H1 (cell line): ENCODE data around the gene TACSTD2. TPM values are rescaled to one million over a fixed set of nuclear protein-coding genes. Genes with fewer than 3 reads are reported as not detected.

Experiments
- CTCF ChIA-PET: fragments of 300-600 bp; sonication (Branson Sonifier 250); formaldehyde crosslinking; loops from one replicate; lab custom pipeline; 2021; ENCODE audit not compliant: partially characterized antibody; lab: Charles Lee
- POLR2A ChIA-PET: fragments of 300-600 bp; sonication (Branson Sonifier 250); formaldehyde crosslinking; loops from one replicate; lab custom pipeline; 2021; ENCODE audit warnings: inconsistent platforms; ENCODE audit not compliant: partially characterized antibody; lab: Charles Lee
- DNase-seq, 2 experiments: peaks; one replicate each; pipeline versions ENCODE4 v3.0.0 to v3.0.0-alpha.2; 2010 to 2022; ENCODE audit warnings: low spot score in 2 of 2, low read depth in 1 of 2, mixed read lengths in 1 of 2
- FAIRE-seq: peaks from 2 replicates; lab custom pipeline; 2011; peaks lifted over from hg19 to GRCh38; lab: Jason Lieb, UNC
- H2AFZ ChIP-seq: 2 replicates; pipeline ENCODE4 v1.8.1; 2012; ENCODE audit warnings: low read length, inconsistent platforms
- H2AK5ac ChIP-seq: 2 replicates; pipeline ENCODE4 v1.6.1; 2013; ENCODE audit warnings: low read depth, low read length
- H2BK120ac ChIP-seq: replicated peaks from 2 replicates; pipeline ENCODE3; 2013; ENCODE audit warnings: low read depth, low read length, inconsistent platforms
- H2BK12ac ChIP-seq: 2 replicates; pipeline ENCODE4 v1.6.1; 2013; ENCODE audit warnings: low read depth, low read length
- H2BK15ac ChIP-seq: 2 replicates; pipeline ENCODE4 v1.6.1; 2013; ENCODE audit warnings: low read length
- H2BK20ac ChIP-seq: 2 replicates; pipeline ENCODE4 v1.6.1; 2013; ENCODE audit warnings: low read length
- H2BK5ac ChIP-seq: 2 replicates; pipeline ENCODE4 v1.6.1; 2013; ENCODE audit warnings: low read depth, low read length
- H3K14ac ChIP-seq: 2 replicates; pipeline ENCODE4 v1.6.1; 2013; ENCODE audit warnings: inconsistent platforms; ENCODE audit not compliant: insufficient read length
- H3K18ac ChIP-seq: 2 replicates; pipeline ENCODE4 v1.6.1; 2013; ENCODE audit warnings: low read length; ENCODE audit errors: extremely low read depth
- H3K23ac ChIP-seq: 2 replicates; pipeline ENCODE4 v1.6.1; 2013; ENCODE audit warnings: inconsistent platforms; ENCODE audit not compliant: insufficient read length
- H3K23me2 ChIP-seq: 2 replicates; pipeline ENCODE4 v1.6.1; 2013; ENCODE audit warnings: low read depth, low read length
- H3K27ac ChIP-seq: 2 replicates; pipeline ENCODE4 v1.6.1; 2011; ENCODE audit warnings: low read depth, low read length, inconsistent platforms
- H3K27me3 ChIP-seq, 4 experiments: replicated peaks in 1 of 4; 1 replicate in 1 of 4; 2 replicates in 3 of 4; pipeline versions ENCODE4 v1.6.1 to v1.8.1; 2011 to 2013; ENCODE audit warnings: low read length in 3 of 4, mild to moderate bottlenecking in 3 of 4, inconsistent platforms in 2 of 4, mixed read lengths in 2 of 4, moderate library complexity in 1 of 4; ENCODE audit not compliant: control insufficient read depth in 3 of 4, insufficient read depth in 3 of 4; ENCODE audit errors: extremely low read depth in 1 of 4
- H3K36me3 ChIP-seq, 4 experiments: 2 replicates each; pipeline versions ENCODE4 v1.6.1 to v1.8.1; 2011 to 2013; ENCODE audit warnings: mild to moderate bottlenecking in 4 of 4, low read length in 3 of 4, moderate library complexity in 2 of 4, control low read depth in 1 of 4, inconsistent platforms in 1 of 4; ENCODE audit not compliant: insufficient read depth in 4 of 4, control insufficient read depth in 2 of 4
- H3K4ac ChIP-seq: replicated peaks from 2 replicates; pipeline ENCODE3; 2013; ENCODE audit warnings: low read length, low read depth, mixed read lengths, inconsistent platforms; ENCODE audit not compliant: insufficient read length
- H3K4me1 ChIP-seq, 4 experiments: replicated peaks in 1 of 4; 1 replicate in 1 of 4; 2 replicates in 3 of 4; pipeline versions ENCODE4 v1.6.1 to v1.8.1; 2011 to 2013; ENCODE audit warnings: low read length in 3 of 4, inconsistent platforms in 2 of 4, mixed read lengths in 1 of 4; ENCODE audit not compliant: insufficient read depth in 4 of 4, control insufficient read depth in 3 of 4
- H3K4me2 ChIP-seq, 2 experiments: 2 replicates each; pipeline versions ENCODE4 v1.6.1 to v1.8.1; 2011 to 2013; ENCODE audit warnings: low read depth in 2 of 2, low read length in 2 of 2, control low read depth in 1 of 2, inconsistent platforms in 1 of 2, mild to moderate bottlenecking in 1 of 2; ENCODE audit not compliant: insufficient read depth in 1 of 2
- H3K4me3 ChIP-seq, 4 experiments: fragments of 200-600, 300-600 bp in 1 of 4; sonication (generic), shearing (Covaris generic), sonication (Bioruptor Twin) in 1 of 4; 2 replicates each; pipeline versions ENCODE4 v1.5.1 to v1.8.1; 2011 to 2016; ENCODE audit warnings: low read length in 4 of 4, low read depth in 3 of 4, control low read depth in 2 of 4, inconsistent platforms in 2 of 4, mild to moderate bottlenecking in 2 of 4, mixed read lengths in 1 of 4, moderate library complexity in 1 of 4; ENCODE audit not compliant: insufficient read depth in 2 of 4; ENCODE audit errors: extremely low read depth in 1 of 4
- H3K56ac ChIP-seq: replicated peaks from 2 replicates; pipeline ENCODE3; 2013; ENCODE audit warnings: low read depth, mild to moderate bottlenecking, mixed read lengths, low read length, inconsistent platforms; ENCODE audit not compliant: insufficient read length
- H3K79me1 ChIP-seq: 2 replicates; pipeline ENCODE4 v1.6.1; 2013; ENCODE audit warnings: low read depth, low read length, control low read depth
- H3K79me2 ChIP-seq, 2 experiments: 2 replicates each; pipeline versions ENCODE4 v1.6.1 to v1.8.1; 2012 to 2013; ENCODE audit warnings: low read length in 2 of 2, mild to moderate bottlenecking in 2 of 2, inconsistent platforms in 1 of 2; ENCODE audit not compliant: insufficient read depth in 2 of 2, control insufficient read depth in 1 of 2
- H3K9ac ChIP-seq, 4 experiments: replicated peaks in 1 of 4; 1 replicate in 1 of 4; 2 replicates in 3 of 4; pipeline versions ENCODE4 v1.6.1 to v1.8.1; 2011 to 2013; ENCODE audit warnings: low read depth in 3 of 4, low read length in 3 of 4, control low read depth in 2 of 4, mild to moderate bottlenecking in 2 of 4, moderate library complexity in 2 of 4, inconsistent platforms in 1 of 4; ENCODE audit errors: extremely low read depth in 1 of 4
- H3K9me3 ChIP-seq, 2 experiments: 2 replicates each; pipeline versions ENCODE4 v1.6.1 to v1.8.1; 2012 to 2013; ENCODE audit warnings: mild to moderate bottlenecking in 2 of 2, moderate library complexity in 2 of 2, control low read depth in 1 of 2, inconsistent platforms in 1 of 2, low read depth in 1 of 2, low read length in 1 of 2, mixed read lengths in 1 of 2; ENCODE audit not compliant: insufficient read depth in 2 of 2
- H4K20me1 ChIP-seq, 2 experiments: replicated peaks in 1 of 2; 2 replicates each; pipeline versions ENCODE3 to v1.8.1; 2011 to 2013; ENCODE audit warnings: inconsistent platforms in 2 of 2, low read length in 2 of 2, mild to moderate bottlenecking in 1 of 2; ENCODE audit not compliant: insufficient read depth in 2 of 2, control insufficient read depth in 1 of 2
- H4K5ac ChIP-seq: 2 replicates; pipeline ENCODE4 v1.6.1; 2013; ENCODE audit warnings: low read length, low read depth, mixed read lengths, inconsistent platforms; ENCODE audit not compliant: insufficient read length
- H4K8ac ChIP-seq: 2 replicates; pipeline ENCODE4 v1.8.0; 2013; ENCODE audit warnings: mild to moderate bottlenecking, moderate library complexity, low read length, inconsistent platforms; ENCODE audit not compliant: insufficient read depth; ENCODE audit errors: extremely low read depth
- H4K91ac ChIP-seq: replicated peaks from 2 replicates; pipeline ENCODE3; 2013; ENCODE audit warnings: low read length, mixed read lengths, inconsistent platforms; ENCODE audit not compliant: insufficient read length
- POLR2A ChIP-seq, 2 experiments: IDR thresholded peaks; 1 replicate in 1 of 2; 2 replicates in 1 of 2; pipeline ENCODE4 v1.6.1; 2011; ENCODE audit warnings: low read depth in 2 of 2, low read length in 2 of 2, mild to moderate bottlenecking in 2 of 2; ENCODE audit errors: control extremely low read depth in 1 of 2
- RAD21 ChIP-seq, 2 experiments: IDR thresholded peaks in 1 of 2; conservative IDR thresholded peaks in 1 of 2; 2 replicates each; pipeline ENCODE4 v1.6.1; 2011; ENCODE audit warnings: low read depth in 2 of 2, low read length in 2 of 2, improper control_type of control experiment in 1 of 2, inconsistent platforms in 1 of 2, mild to moderate bottlenecking in 1 of 2, moderate library complexity in 1 of 2
- RFX5 ChIP-seq: IDR thresholded peaks from 2 replicates; pipeline ENCODE4 v1.6.1; 2011; ENCODE audit warnings: low read depth, low read length, improper control_type of control experiment, borderline replicate concordance
- RXRA ChIP-seq: IDR thresholded peaks from 2 replicates; pipeline ENCODE4 v1.6.1; 2011; ENCODE audit warnings: low read depth, mild to moderate bottlenecking, low read length, moderate library complexity; ENCODE audit not compliant: insufficient read depth
- polyA plus RNA-seq, 7 experiments: library from polyadenylated mRNA; depleted of rRNA in 3 of 7; stranded (reverse) in 5 of 7; unstranded in 2 of 7; fragments of >200 nt in 5 of 7; fragments of 200-250 nt in 2 of 7; gene quantifications; 1 replicate in 5 of 7; 2 replicates in 1 of 7; 4 replicates in 1 of 7; pipeline versions ENCODE4 v1.2.1 to v1.2.3, GENCODE V29; 2011 to 2013; ENCODE audit warnings: missing spikeins in 2 of 7, mixed read lengths in 2 of 7
- total RNA-seq: library from RNA; stranded (reverse); fragmentation: NEBNext Ultra II Directional; extraction: Animal tissue kit (Norgen Biotek cat#: 25700); gene quantifications from 2 replicates; pipeline ENCODE4 v1.2.1, GENCODE V29; 2021

The TACSTD2 gene
- total and polyA plus RNA-seq, 2 of the 8 experiments (the other 6 are each of a cell fraction or from before 2014, with no cell fraction given): 0.76 to 0.85 TPM

DNA sequence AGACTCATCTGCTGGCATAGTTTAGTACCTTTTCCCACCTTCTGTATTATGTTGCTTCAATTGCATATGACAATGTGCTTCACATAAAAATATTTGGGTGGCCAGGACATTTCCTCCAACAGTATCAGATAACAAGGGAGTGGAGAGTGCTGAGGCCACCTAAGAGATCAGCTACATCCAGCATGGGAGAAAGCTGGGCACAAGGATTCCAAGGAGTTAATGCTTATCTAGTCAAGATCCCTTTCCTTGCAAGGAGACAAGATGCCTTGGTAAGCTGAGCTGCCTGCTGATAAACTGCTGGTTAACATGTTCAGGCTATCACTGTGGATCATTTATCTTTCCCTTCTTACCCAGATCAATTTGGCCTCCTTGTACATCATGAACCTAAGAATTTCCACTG lies 5.4 kb downstream of the TACSTD2 start:
- no peak overlapping the region for H3K14ac ChIP-seq
- no peak overlapping the region for H2AK5ac ChIP-seq
- H3K4ac ChIP-seq: no peak overlapping the region
- H2BK15ac ChIP-seq: no peak overlapping the region
- H3K23me2 ChIP-seq: no peaks in the 10 kb centered on the region
- H3K23ac ChIP-seq: no peak overlapping the region
- no peak overlapping the region for H4K5ac ChIP-seq
- no peak overlapping the region for H2BK12ac ChIP-seq
- peaks cover 0 to 7% of the 10 kb centered on the region in 2 experiments; a peak in 2 of 4 replicates for H3K9me3 ChIP-seq
- H3K18ac ChIP-seq: no peak overlapping the region
- no peak for TF ChIP-seq POLR2A (IDR thresholded peaks at IDR 0.05; ENCODE audit: control extremely low read depth in 1 of 2, low read depth in 2 of 2, low read length in 2 of 2)
- TF ChIP-seq RFX5: no peak
- no peak for TF ChIP-seq RXRA
- no peak for TF ChIP-seq RAD21 (IDR thresholded peaks at IDR 0.05 in 1 of 2, conservative IDR thresholded peaks at IDR 0.05 in 1 of 2; ENCODE audit: low read depth in 2 of 2, low read length in 2 of 2)
- peaks cover 0 to 6% (median 0%) of the 10 kb centered on the region in 4 experiments; a peak in 1 of 8 replicates for H3K36me3 ChIP-seq
- no peak for FAIRE-seq
- no peaks in the 10 kb centered on the region for H4K20me1 ChIP-seq
- H4K91ac ChIP-seq: no peak overlapping the region
- no peak overlapping the region for H2BK120ac ChIP-seq
- CTCF ChIA-PET: interaction anchor here (0.6 to 1.5 kb wide), 8 partner anchors 18 to 1376 kb away, joined by 3 read pairs; partner anchors contain the start of gene OMA1
- no peak overlapping the region for H3K4me2 ChIP-seq
- no peak overlapping the region for H2AFZ ChIP-seq
- peaks cover 0 to 11% (median 1%) of the 10 kb centered on the region in 4 experiments; a peak in 3 of 7 replicates for H3K4me1 ChIP-seq
- H4K8ac ChIP-seq: no peak overlapping the region
- H3K56ac ChIP-seq: no peak overlapping the region
- H3K27me3 ChIP-seq: peaks cover 7 to 16% (median 11%) of the 10 kb centered on the region in 4 experiments
- H3K79me2 ChIP-seq: no peaks in the 10 kb centered on the region
- POLR2A ChIA-PET: no interaction called here
- no peaks in the 10 kb centered on the region for H3K79me1 ChIP-seq
- H2BK20ac ChIP-seq: no peak overlapping the region
- H3K9ac ChIP-seq: no peak overlapping the region
- DNase-seq: peak in 1 of 2 experiments; percentile 1
- no peak overlapping the region for H3K4me3 ChIP-seq
- no peak overlapping the region for H2BK5ac ChIP-seq
- no peak overlapping the region for H3K27ac ChIP-seq
